Measurements from ENCODE around the gene COLEC12. TPM values are rescaled to one million over a fixed set of nuclear protein-coding genes. Genes with fewer than 3 reads are reported as not detected.

The COLEC12 gene
- total RNA-seq, 1 experiment from 2014 or later: not detected

DNA sequence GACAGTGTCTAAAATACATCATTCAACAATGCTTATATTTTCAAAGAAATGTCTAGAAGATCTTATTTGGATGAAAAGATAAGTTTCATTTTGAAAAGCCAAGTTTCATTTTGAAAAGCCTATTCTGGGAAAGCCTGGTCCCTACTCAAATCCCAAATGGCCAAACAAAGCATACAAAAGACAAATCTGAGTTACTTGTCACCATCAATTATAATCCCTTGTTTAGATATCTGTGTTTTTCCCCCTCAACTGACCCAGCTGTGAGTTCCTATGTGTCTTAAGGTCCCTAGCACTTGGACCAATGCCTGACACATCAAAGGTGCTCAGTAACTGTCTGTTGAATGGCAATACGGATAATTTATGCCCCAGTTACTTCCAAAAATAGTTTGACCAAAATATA is 180.3 kb downstream of the COLEC12 start:
- Mint-ChIP-seq H3K27ac (ENCODE audit: unreplicated experiment) (no peak overlapping the region), H3K36me3 (ENCODE audit: insufficient read depth, unreplicated experiment) (no peaks in the 10 kb centered on the region), H3K4me1 (ENCODE audit: low read depth, unreplicated experiment) (peaks cover 11% of the 10 kb centered on the region), H3K9me3 (ENCODE audit: low read depth, unreplicated experiment) (no peaks in the 10 kb centered on the region), H3K27me3 (ENCODE audit: unreplicated experiment) (peaks cover 37% of the 10 kb centered on the region), H3K4me3 (ENCODE audit: low read depth, unreplicated experiment) (no peak overlapping the region)
- intact Hi-C loops (cut with micrococcal nuclease; ENCODE audit: unreplicated experiment): no loop called here
- no peak for DNase-seq
- TF ChIP-seq, protein P1, sequence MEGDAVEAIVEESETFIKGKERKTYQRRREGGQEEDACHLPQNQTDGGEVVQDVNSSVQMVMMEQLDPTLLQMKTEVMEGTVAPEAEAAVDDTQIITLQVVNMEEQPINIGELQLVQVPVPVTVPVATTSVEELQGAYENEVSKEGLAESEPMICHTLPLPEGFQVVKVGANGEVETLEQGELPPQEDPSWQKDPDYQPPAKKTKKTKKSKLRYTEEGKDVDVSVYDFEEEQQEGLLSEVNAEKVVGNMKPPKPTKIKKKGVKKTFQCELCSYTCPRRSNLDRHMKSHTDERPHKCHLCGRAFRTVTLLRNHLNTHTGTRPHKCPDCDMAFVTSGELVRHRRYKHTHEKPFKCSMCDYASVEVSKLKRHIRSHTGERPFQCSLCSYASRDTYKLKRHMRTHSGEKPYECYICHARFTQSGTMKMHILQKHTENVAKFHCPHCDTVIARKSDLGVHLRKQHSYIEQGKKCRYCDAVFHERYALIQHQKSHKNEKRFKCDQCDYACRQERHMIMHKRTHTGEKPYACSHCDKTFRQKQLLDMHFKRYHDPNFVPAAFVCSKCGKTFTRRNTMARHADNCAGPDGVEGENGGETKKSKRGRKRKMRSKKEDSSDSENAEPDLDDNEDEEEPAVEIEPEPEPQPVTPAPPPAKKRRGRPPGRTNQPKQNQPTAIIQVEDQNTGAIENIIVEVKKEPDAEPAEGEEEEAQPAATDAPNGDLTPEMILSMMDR (IDR thresholded peaks at IDR 0.05; ENCODE audit: unreplicated experiment): no peak
- CTCF ChIA-PET: interaction anchor here (0.9 kb wide), 1 partner anchor 276 kb away, joined by 5 read pairs; the partner anchor contains the start of gene CLUL1
- no TSS peak for BruUV-seq (replicated peaks)

DNA sequence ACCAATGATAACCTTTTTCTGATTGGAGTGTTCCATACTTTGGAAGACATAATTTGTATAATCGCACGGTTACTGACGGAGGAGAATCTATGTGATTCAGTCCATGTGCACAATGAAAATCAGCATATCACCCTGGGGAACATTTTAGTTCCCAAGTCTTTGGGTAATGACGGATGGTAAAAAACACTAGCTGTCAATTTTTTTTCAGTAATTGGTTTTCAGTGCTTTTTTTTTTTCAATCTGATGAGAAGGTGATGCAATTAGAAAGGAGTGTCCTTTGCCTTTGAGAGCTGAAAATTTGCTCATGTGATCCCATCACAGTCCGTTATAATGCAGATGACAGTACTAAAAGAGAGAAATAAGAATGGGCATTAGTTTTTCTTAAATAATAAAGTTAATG is 180.8 kb downstream of the COLEC12 start:
- TF ChIP-seq, protein P1 (IDR thresholded peaks at IDR 0.05; ENCODE audit: unreplicated experiment): no peak
- DNase-seq: no peak
- intact Hi-C loops (cut with micrococcal nuclease; ENCODE audit: unreplicated experiment): no loop called here
- no peak overlapping the region for H3K27ac Mint-ChIP-seq (ENCODE audit: unreplicated experiment)
- H3K27me3 Mint-ChIP-seq (ENCODE audit: unreplicated experiment): peaks cover 37% of the 10 kb centered on the region
- H3K36me3 Mint-ChIP-seq (ENCODE audit: insufficient read depth, unreplicated experiment): no peaks in the 10 kb centered on the region
- H3K4me1 Mint-ChIP-seq (ENCODE audit: low read depth, unreplicated experiment): peaks cover 11% of the 10 kb centered on the region
- no TSS peak for BruUV-seq (replicated peaks)
- no peaks in the 10 kb centered on the region for H3K9me3 Mint-ChIP-seq (ENCODE audit: low read depth, unreplicated experiment)
- CTCF ChIA-PET: no interaction called here
- H3K4me3 Mint-ChIP-seq (ENCODE audit: low read depth, unreplicated experiment): no peak overlapping the region

DNA sequence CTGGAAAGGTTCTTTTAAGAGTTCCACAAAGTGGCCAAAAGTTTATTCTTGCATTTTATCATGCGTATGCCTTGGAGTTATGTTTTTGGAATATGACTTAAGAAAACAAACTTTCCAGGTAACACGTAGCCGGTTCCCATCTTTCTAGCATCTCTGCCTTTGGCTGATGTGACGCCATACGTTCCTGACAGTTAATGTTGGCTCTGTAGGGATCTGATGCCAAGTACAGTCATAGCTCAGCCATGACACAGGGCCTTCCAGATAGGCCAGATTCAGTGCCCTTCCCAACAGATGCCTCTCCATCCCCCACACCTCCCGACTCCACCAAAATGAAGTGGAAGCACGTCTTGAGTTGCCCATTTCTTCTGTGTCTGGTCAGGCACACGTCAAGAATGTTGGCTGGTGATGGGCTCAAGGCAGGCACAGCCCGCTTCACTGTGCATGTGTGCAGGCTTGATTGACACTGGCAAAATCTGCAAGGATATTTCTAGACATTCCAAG is 181.7 kb downstream of the COLEC12 start:
- Mint-ChIP-seq H3K36me3 (ENCODE audit: insufficient read depth, unreplicated experiment) (no peaks in the 10 kb centered on the region), H3K9me3 (ENCODE audit: low read depth, unreplicated experiment) (no peaks in the 10 kb centered on the region), H3K4me3 (ENCODE audit: low read depth, unreplicated experiment) (no peak overlapping the region), H3K4me1 (ENCODE audit: low read depth, unreplicated experiment) (peaks cover 11% of the 10 kb centered on the region), H3K27me3 (ENCODE audit: unreplicated experiment) (peaks cover 37% of the 10 kb centered on the region), H3K27ac (ENCODE audit: unreplicated experiment) (no peak overlapping the region)
- no peak for DNase-seq
- BruUV-seq (replicated peaks): no TSS peak
- TF ChIP-seq, protein P1 (IDR thresholded peaks at IDR 0.05; ENCODE audit: unreplicated experiment): no peak
- intact Hi-C loops (cut with micrococcal nuclease; ENCODE audit: unreplicated experiment): no loop called here
- CTCF ChIA-PET: no interaction called here

DNA sequence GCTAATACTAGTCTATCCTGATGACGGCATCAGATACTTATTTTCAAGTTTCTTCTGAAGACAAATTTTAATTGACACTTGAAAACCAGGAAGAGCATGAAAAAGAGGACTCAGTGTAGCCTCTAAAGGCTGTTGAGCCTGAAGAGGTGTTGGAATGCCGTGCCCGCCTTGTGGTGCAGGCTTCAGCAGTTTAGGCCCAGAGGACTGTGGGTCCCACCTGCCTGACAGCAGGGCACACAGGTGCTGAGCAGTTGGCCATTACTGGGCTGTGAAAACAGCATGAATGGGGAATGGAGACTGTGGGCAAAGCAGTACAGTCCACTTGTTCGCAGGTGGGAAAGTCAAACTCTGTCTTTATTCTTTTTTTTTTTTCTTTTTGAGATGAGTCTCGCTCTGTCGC is 182.9 kb downstream of the COLEC12 start:
- Mint-ChIP-seq H3K4me3 (ENCODE audit: low read depth, unreplicated experiment) (no peak overlapping the region), H3K36me3 (ENCODE audit: insufficient read depth, unreplicated experiment) (no peaks in the 10 kb centered on the region), H3K27ac (ENCODE audit: unreplicated experiment) (no peak overlapping the region), H3K27me3 (ENCODE audit: unreplicated experiment) (peaks cover 36% of the 10 kb centered on the region), H3K9me3 (ENCODE audit: low read depth, unreplicated experiment) (no peaks in the 10 kb centered on the region), H3K4me1 (ENCODE audit: low read depth, unreplicated experiment) (peaks cover 4% of the 10 kb centered on the region)
- TF ChIP-seq, protein P1 (IDR thresholded peaks at IDR 0.05; ENCODE audit: unreplicated experiment): no peak
- CTCF ChIA-PET: no interaction called here
- BruUV-seq (replicated peaks): no TSS peak
- intact Hi-C loops (cut with micrococcal nuclease; ENCODE audit: unreplicated experiment): no loop called here
- DNase-seq: no peak

Measured in Calu3 (cell line).